ENCODE results near the gene CANT1. TPM values are rescaled to one million over a fixed set of nuclear protein-coding genes. Genes with fewer than 3 reads are reported as not detected.

CANT1 gene
- total and polyA plus RNA-seq, 2 of the 13 experiments (the other 11 are each of a cell fraction or from before 2014, with no cell fraction given): 34.1 to 42.1 TPM

- TF ChIP-seq ARID5B (CRISPR knock-in tag; IDR thresholded peaks at IDR 0.05): peak; percentile 35; the same call in 1 of the 2 replicates
- no peak for TF ChIP-seq ZNF180 (CRISPR knock-in tag; IDR thresholded peaks at IDR 0.05; ENCODE audit: borderline replicate concordance, low read depth)
- TF ChIP-seq MZF1 (CRISPR knock-in tag; IDR thresholded peaks at IDR 0.05; ENCODE audit: borderline replicate concordance): no peak
- TF ChIP-seq ZMYM3 (CRISPR knock-in tag; IDR thresholded peaks at IDR 0.05): 0 out of 2 replicates have a peak, but pooled peaks have one; percentile 8
- TF ChIP-seq HOXA3 (CRISPR knock-in tag; IDR thresholded peaks at IDR 0.05): peak; percentile 36; the same call in 1 of the 2 replicates
- peak; percentile 71; the same call in 1 of the 2 replicates for TF ChIP-seq CC2D1A (CRISPR knock-in tag; IDR thresholded peaks at IDR 0.05)
- peak; percentile 43 for TF ChIP-seq HDAC2 (CRISPR knock-in tag; IDR thresholded peaks at IDR 0.05)
- no peak for TF ChIP-seq ZNF878 (CRISPR knock-in tag; IDR thresholded peaks at IDR 0.05)
- TF ChIP-seq SAP130 (CRISPR knock-in tag; IDR thresholded peaks at IDR 0.05; ENCODE audit: low read depth): peak; percentile 89
- TF ChIP-seq, protein P1, sequence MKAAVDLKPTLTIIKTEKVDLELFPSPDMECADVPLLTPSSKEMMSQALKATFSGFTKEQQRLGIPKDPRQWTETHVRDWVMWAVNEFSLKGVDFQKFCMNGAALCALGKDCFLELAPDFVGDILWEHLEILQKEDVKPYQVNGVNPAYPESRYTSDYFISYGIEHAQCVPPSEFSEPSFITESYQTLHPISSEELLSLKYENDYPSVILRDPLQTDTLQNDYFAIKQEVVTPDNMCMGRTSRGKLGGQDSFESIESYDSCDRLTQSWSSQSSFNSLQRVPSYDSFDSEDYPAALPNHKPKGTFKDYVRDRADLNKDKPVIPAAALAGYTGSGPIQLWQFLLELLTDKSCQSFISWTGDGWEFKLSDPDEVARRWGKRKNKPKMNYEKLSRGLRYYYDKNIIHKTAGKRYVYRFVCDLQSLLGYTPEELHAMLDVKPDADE (CRISPR knock-in tag; IDR thresholded peaks at IDR 0.05): no peak
- TF ChIP-seq IRX3 (CRISPR knock-in tag; IDR thresholded peaks at IDR 0.05; ENCODE audit: borderline replicate concordance, low read depth): no peak; the same call in 1 of the 2 replicates
- TF ChIP-seq THYN1 (CRISPR knock-in tag; IDR thresholded peaks at IDR 0.05; ENCODE audit: borderline replicate concordance, low read depth): no peak
- TF ChIP-seq GABPA (IDR thresholded peaks at IDR 0.05; ENCODE audit: low read depth, low read length): no peak
- peak; percentile 79 for TF ChIP-seq GABPA (CRISPR knock-in tag; IDR thresholded peaks at IDR 0.05; ENCODE audit: low read depth)
- peak; percentile 86; the same call in 1 of the 2 replicates for TF ChIP-seq ZNF414 (CRISPR knock-in tag; IDR thresholded peaks at IDR 0.05)
- TF ChIP-seq, protein P2, sequence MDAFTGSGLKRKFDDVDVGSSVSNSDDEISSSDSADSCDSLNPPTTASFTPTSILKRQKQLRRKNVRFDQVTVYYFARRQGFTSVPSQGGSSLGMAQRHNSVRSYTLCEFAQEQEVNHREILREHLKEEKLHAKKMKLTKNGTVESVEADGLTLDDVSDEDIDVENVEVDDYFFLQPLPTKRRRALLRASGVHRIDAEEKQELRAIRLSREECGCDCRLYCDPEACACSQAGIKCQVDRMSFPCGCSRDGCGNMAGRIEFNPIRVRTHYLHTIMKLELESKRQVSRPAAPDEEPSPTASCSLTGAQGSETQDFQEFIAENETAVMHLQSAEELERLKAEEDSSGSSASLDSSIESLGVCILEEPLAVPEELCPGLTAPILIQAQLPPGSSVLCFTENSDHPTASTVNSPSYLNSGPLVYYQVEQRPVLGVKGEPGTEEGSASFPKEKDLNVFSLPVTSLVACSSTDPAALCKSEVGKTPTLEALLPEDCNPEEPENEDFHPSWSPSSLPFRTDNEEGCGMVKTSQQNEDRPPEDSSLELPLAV (CRISPR knock-in tag; conservative IDR thresholded peaks at IDR 0.05; ENCODE audit: low read depth): no peak
- TF ChIP-seq SP140L (CRISPR knock-in tag; IDR thresholded peaks at IDR 0.05; ENCODE audit: borderline replicate concordance): peak; percentile 89; the same call in 1 of the 2 replicates
- no peak for TF ChIP-seq ARNTL (CRISPR knock-in tag; IDR thresholded peaks at IDR 0.05)
- TF ChIP-seq ZNF562 (CRISPR knock-in tag; IDR thresholded peaks at IDR 0.05; ENCODE audit: borderline replicate concordance): no peak
- peak; percentile 79 for TF ChIP-seq KDM2A (CRISPR knock-in tag; IDR thresholded peaks at IDR 0.05; ENCODE audit: borderline replicate concordance, low read depth)
- TF ChIP-seq, protein P3, sequence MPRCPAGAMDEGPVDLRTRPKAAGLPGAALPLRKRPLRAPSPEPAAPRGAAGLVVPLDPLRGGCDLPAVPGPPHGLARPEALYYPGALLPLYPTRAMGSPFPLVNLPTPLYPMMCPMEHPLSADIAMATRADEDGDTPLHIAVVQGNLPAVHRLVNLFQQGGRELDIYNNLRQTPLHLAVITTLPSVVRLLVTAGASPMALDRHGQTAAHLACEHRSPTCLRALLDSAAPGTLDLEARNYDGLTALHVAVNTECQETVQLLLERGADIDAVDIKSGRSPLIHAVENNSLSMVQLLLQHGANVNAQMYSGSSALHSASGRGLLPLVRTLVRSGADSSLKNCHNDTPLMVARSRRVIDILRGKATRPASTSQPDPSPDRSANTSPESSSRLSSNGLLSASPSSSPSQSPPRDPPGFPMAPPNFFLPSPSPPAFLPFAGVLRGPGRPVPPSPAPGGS (CRISPR knock-in tag; IDR thresholded peaks at IDR 0.05): no peak; the same call in none of the 2 replicates
Observed at GRCh38 chr17:78979780-78980623, 29.6 kb downstream of the CANT1 start, which contains the start of gene LGALS3BP (continued).
